HG03460 (cell line): Measurements from ENCODE around the gene PDE4D.
"Not testable (repeated sequence)": the region's sequence is repeated elsewhere in the genome, so short reads cannot be mapped to it uniquely, and the experiment has no call there.

ENCODE experiments used
- ATAC-seq: cut with Tn5 transposase; IDR thresholded peaks from one replicate; pipeline ENCODE4 v1.9.1; 2021; ENCODE audit not compliant: unreplicated experiment

PDE4D gene

GRCh38 chr5:59769832-59770231, 123.7 kb downstream of the PDE4D start:
- ATAC-seq, result no peak

- ATAC-seq, result no peak
Measured at GRCh38 chr5:59769041-59769360, 124.5 kb downstream of the PDE4D start.

- ATAC-seq, result no peak
Measured at GRCh38 chr5:59768152-59769040, 125.1 kb downstream of the PDE4D start.

GRCh38 chr5:59767681-59768151, 125.8 kb downstream of the PDE4D start:
- ATAC-seq, result no peak

- ATAC-seq, result no peak
Measured at GRCh38 chr5:59767211-59767605, 126.3 kb downstream of the PDE4D start.

GRCh38 chr5:59766427-59767210, 126.9 kb downstream of the PDE4D start:
- ATAC-seq, result no peak

- no peak for ATAC-seq
Measured at GRCh38 chr5:59765446-59765845, 128.1 kb downstream of the PDE4D start.

GRCh38 chr5:59764361-59764760, 129.2 kb downstream of the PDE4D start:
- no peak for ATAC-seq

GRCh38 chr5:59763541-59763940, 130.0 kb downstream of the PDE4D start:
- ATAC-seq, result no peak

GRCh38 chr5:59762232-59762631, 131.3 kb downstream of the PDE4D start:
- ATAC-seq, result not testable (repeated sequence)

GRCh38 chr5:59760785-59761348, 132.7 kb downstream of the PDE4D start:
- no peak for ATAC-seq

- ATAC-seq, result no peak
Measured at GRCh38 chr5:59759600-59760351, 133.8 kb downstream of the PDE4D start.

- no peak for ATAC-seq
Measured at GRCh38 chr5:59758566-59758965, 135.0 kb downstream of the PDE4D start.

GRCh38 chr5:59757442-59757841, 136.1 kb downstream of the PDE4D start:
- ATAC-seq, result no peak

- ATAC-seq, result no peak
Measured at GRCh38 chr5:59756373-59757035, 137.0 kb downstream of the PDE4D start.

GRCh38 chr5:59755476-59755875, 138.1 kb downstream of the PDE4D start:
- ATAC-seq, result no peak

- ATAC-seq, result no peak
Measured at GRCh38 chr5:59753599-59753998, 139.9 kb downstream of the PDE4D start.

- ATAC-seq, result no peak
Measured at GRCh38 chr5:59749782-59750520, 143.6 kb downstream of the PDE4D start.

- ATAC-seq, result not testable (repeated sequence)
Measured at GRCh38 chr5:59748036-59748663, 145.4 kb downstream of the PDE4D start.
